WTC11 (cell line): ENCODE data around the gene CYP2U1. TPM values are rescaled to one million over a fixed set of nuclear protein-coding genes. Genes with fewer than 3 reads are reported as not detected.

Experiments
- CBFB ChIP-seq: sonication (generic); formaldehyde crosslinking; IDR thresholded peaks from 2 replicates; pipeline ENCODE4 v1.8.1; 2022; ENCODE audit warnings: mild to moderate bottlenecking, low read depth, missing genetic modification reagents
- CREB1 ChIP-seq: sonication (generic); formaldehyde crosslinking; IDR thresholded peaks from 2 replicates; pipeline ENCODE4 v1.8.0; 2023; ENCODE audit warnings: mild to moderate bottlenecking, missing genetic modification reagents
- ELF4 ChIP-seq: sonication (generic); formaldehyde crosslinking; IDR thresholded peaks from 2 replicates; pipeline ENCODE4 v1.8.1; 2022; ENCODE audit warnings: low read depth, mild to moderate bottlenecking, moderate library complexity, missing genetic modification reagents
- EMX1 ChIP-seq: fragments of 250-450 bp; sonication (Bioruptor Pico); IDR thresholded peaks from 2 replicates; pipeline ENCODE4 v1.8.0; 2021; ENCODE audit warnings: mild to moderate bottlenecking
- ETV6 ChIP-seq: sonication (generic); formaldehyde crosslinking; IDR thresholded peaks from 2 replicates; pipeline ENCODE4 v1.8.1; 2022; ENCODE audit warnings: mild to moderate bottlenecking, missing genetic modification reagents
- IRF2 ChIP-seq: sonication (generic); formaldehyde crosslinking; IDR thresholded peaks from 2 replicates; pipeline ENCODE4 v1.8.0; 2022; ENCODE audit warnings: low read depth, missing genetic modification reagents, borderline replicate concordance
- NFE2L1 ChIP-seq: sonication (generic); formaldehyde crosslinking; IDR thresholded peaks from 2 replicates; pipeline ENCODE4 v1.8.1; 2023; ENCODE audit warnings: missing genetic modification reagents
- NFYB ChIP-seq: sonication (generic); formaldehyde crosslinking; conservative IDR thresholded peaks from 2 replicates; pipeline ENCODE4 v1.8.0; 2022; ENCODE audit warnings: low read depth, missing genetic modification reagents
- NR2C2 ChIP-seq: sonication (generic); formaldehyde crosslinking; IDR thresholded peaks from 2 replicates; pipeline ENCODE4 v1.8.0; 2022; ENCODE audit warnings: mild to moderate bottlenecking, missing genetic modification reagents
- NR3C1 ChIP-seq: sonication (generic); formaldehyde crosslinking; conservative IDR thresholded peaks from 2 replicates; pipeline ENCODE4 v1.8.1; 2023; ENCODE audit warnings: low read depth, mild to moderate bottlenecking, missing genetic modification reagents
- RORB ChIP-seq: fragments of 250-450 bp; sonication (Bioruptor Pico); IDR thresholded peaks from 2 replicates; pipeline ENCODE4 v1.9.0; 2021; ENCODE audit warnings: mild to moderate bottlenecking
- SMAD3 ChIP-seq: sonication (generic); formaldehyde crosslinking; IDR thresholded peaks from 2 replicates; pipeline ENCODE4 v1.8.0; 2022; ENCODE audit warnings: missing genetic modification reagents, mild to moderate bottlenecking, borderline replicate concordance
- TEAD1 ChIP-seq: sonication (generic); formaldehyde crosslinking; IDR thresholded peaks from 2 replicates; pipeline ENCODE4 v1.8.0; 2022; ENCODE audit warnings: mild to moderate bottlenecking, missing genetic modification reagents
- ZNF121 ChIP-seq: sonication (generic); formaldehyde crosslinking; IDR thresholded peaks from 2 replicates; pipeline ENCODE4 v1.8.0; 2023; ENCODE audit warnings: missing genetic modification reagents
- ZNF232 ChIP-seq: sonication (generic); formaldehyde crosslinking; IDR thresholded peaks from 2 replicates; pipeline ENCODE4 v1.8.0; 2022; ENCODE audit warnings: mild to moderate bottlenecking, missing genetic modification reagents
- ZNF263 ChIP-seq: sonication (generic); formaldehyde crosslinking; IDR thresholded peaks from 2 replicates; pipeline ENCODE4 v1.8.1; 2022; ENCODE audit warnings: low read depth, mild to moderate bottlenecking, moderate library complexity, missing genetic modification reagents
- ZNF671 ChIP-seq: fragments of 250-450 bp; sonication (Bioruptor Pico); IDR thresholded peaks from 2 replicates; pipeline ENCODE4 v1.8.0; 2021; ENCODE audit warnings: mild to moderate bottlenecking
- total RNA-seq: library from RNA; stranded (reverse); gene quantifications from 3 replicates; pipeline ENCODE4 v1.2.3, GENCODE V29; 2021
- TF ChIP-seq, protein P1 (sequence below): sonication (generic); formaldehyde crosslinking; IDR thresholded peaks from 2 replicates; pipeline ENCODE4 v1.8.1; 2023; ENCODE audit warnings: mild to moderate bottlenecking, missing genetic modification reagents, moderate library complexity
- TF ChIP-seq, protein P2 (sequence below): fragments of 250-450 bp; sonication (Bioruptor Pico); IDR thresholded peaks from 2 replicates; pipeline ENCODE4 v2.1.2; 2022; ENCODE audit warnings: mild to moderate bottlenecking, moderate library complexity
- TF ChIP-seq, protein P3 (sequence below): sonication (generic); formaldehyde crosslinking; IDR thresholded peaks from 2 replicates; pipeline ENCODE4 v1.8.1; 2023; ENCODE audit warnings: mild to moderate bottlenecking, missing genetic modification reagents
- TF ChIP-seq, protein P4 (sequence below): sonication (generic); formaldehyde crosslinking; IDR thresholded peaks from 2 replicates; pipeline ENCODE4 v1.8.1; 2023; ENCODE audit warnings: mild to moderate bottlenecking, missing genetic modification reagents
- TF ChIP-seq, protein P5 (sequence below): fragments of 250-450 bp; sonication (Bioruptor Pico); IDR thresholded peaks from 2 replicates; pipeline ENCODE4 v1.9.0; 2021; ENCODE audit warnings: moderate library complexity, mild to moderate bottlenecking, inconsistent platforms, borderline replicate concordance
- TF ChIP-seq, protein P6 (sequence below): sonication (generic); formaldehyde crosslinking; IDR thresholded peaks from 2 replicates; pipeline ENCODE4 v1.8.0; 2022; ENCODE audit warnings: mild to moderate bottlenecking, missing genetic modification reagents
- TF ChIP-seq, protein P7 (sequence below): sonication (generic); formaldehyde crosslinking; IDR thresholded peaks from 2 replicates; pipeline ENCODE4 v1.8.1; 2023; ENCODE audit warnings: mild to moderate bottlenecking, missing genetic modification reagents, borderline replicate concordance
- TF ChIP-seq, protein P8 (sequence below): fragments of 250-450 bp; sonication (Bioruptor Pico); IDR thresholded peaks from 2 replicates; pipeline ENCODE4 v1.9.0; 2021; ENCODE audit warnings: mild to moderate bottlenecking
- TF ChIP-seq, protein P9 (sequence below): sonication (generic); formaldehyde crosslinking; IDR thresholded peaks from 2 replicates; pipeline ENCODE4 v1.8.1; 2022; ENCODE audit warnings: mild to moderate bottlenecking, missing genetic modification reagents, moderate library complexity, borderline replicate concordance

The CYP2U1 gene
- total RNA-seq, 1 experiment from 2014 or later = 2.9 TPM

DNA sequence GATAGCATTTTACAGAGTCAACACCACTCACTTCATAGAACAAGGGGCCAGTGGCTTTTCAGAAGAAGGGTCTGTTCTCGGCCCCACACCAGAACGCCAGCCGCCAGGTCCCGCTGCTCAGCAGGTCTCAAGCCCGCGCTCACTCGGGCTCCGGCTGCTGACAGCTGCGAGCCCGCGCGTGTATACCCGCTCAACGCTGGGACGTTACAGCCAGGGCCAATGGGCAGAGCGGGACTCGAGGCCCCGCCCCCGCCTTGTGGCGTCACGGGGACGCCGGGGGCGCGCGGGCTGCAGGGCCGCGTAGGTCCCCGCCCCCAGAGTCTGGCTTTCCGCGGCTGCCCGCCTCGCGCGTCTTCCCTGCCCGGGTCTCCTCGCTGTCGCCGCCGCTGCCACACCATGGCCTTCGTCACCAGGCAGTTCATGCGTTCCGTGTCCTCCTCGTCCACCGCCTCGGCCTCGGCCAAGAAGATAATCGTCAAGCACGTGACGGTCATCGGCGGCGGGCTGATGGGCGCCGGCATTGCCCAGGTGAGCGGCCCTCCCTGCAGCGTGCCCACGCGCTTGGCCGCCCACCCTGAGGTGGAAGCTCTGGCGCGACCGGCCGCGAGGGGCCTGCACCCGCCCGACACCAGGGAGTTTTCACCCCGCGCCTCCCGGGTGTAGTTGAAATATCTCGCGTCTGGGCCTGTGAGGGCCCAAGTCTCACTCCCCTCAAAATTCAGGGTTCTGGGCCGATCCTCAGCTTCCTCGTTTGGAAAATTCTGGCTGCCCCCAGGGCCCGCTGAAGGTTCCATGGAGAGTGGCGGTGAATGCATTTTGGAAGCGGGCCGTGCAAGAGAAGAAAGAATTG is 58.4 kb downstream of the CYP2U1 start, which contains the start of gene HADH (continued):
- TF ChIP-seq CBFB (CRISPR knock-in tag) (peak; percentile 70; the same call in 1 of the 2 replicates), ETV6 (CRISPR knock-in tag) (peak; percentile 95), NFYB (CRISPR knock-in tag) (0 out of 2 replicates have a peak, but pooled peaks have one; percentile 33), IRF2 (CRISPR knock-in tag) (0 out of 2 replicates have a peak, but pooled peaks have one; percentile 37), CREB1 (CRISPR knock-in tag) (no peak), ZNF232 (CRISPR knock-in tag) (peak; percentile 70; the same call in 1 of the 2 replicates), NFE2L1 (CRISPR knock-in tag) (0 out of 2 replicates have a peak, but pooled peaks have one; percentile 10), NR3C1 (CRISPR knock-in tag) (no peak), SMAD3 (CRISPR knock-in tag) (peak; percentile 80; the same call in 1 of the 2 replicates), NR2C2 (CRISPR knock-in tag) (peak; percentile 28; the same call in 1 of the 2 replicates), EMX1 (CRISPR knock-in tag) (no peak), ELF4 (CRISPR knock-in tag) (no peak), ZNF121 (0 out of 2 replicates have a peak, but pooled peaks have one; percentile 24), ZNF671 (no peak), TEAD1 (peak; percentile 89; the same call in 1 of the 2 replicates), ZNF263 (CRISPR knock-in tag) (0 out of 2 replicates have a peak, but pooled peaks have one; percentile 41), RORB (CRISPR knock-in tag) (no peak)
- TF ChIP-seq, protein P1, sequence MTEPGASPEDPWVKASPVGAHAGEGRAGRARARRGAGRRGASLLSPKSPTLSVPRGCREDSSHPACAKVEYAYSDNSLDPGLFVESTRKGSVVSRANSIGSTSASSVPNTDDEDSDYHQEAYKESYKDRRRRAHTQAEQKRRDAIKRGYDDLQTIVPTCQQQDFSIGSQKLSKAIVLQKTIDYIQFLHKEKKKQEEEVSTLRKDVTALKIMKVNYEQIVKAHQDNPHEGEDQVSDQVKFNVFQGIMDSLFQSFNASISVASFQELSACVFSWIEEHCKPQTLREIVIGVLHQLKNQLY (CRISPR knock-in tag) = 0 out of 2 replicates have a peak, but pooled peaks have one; percentile 47
- TF ChIP-seq, protein P2, sequence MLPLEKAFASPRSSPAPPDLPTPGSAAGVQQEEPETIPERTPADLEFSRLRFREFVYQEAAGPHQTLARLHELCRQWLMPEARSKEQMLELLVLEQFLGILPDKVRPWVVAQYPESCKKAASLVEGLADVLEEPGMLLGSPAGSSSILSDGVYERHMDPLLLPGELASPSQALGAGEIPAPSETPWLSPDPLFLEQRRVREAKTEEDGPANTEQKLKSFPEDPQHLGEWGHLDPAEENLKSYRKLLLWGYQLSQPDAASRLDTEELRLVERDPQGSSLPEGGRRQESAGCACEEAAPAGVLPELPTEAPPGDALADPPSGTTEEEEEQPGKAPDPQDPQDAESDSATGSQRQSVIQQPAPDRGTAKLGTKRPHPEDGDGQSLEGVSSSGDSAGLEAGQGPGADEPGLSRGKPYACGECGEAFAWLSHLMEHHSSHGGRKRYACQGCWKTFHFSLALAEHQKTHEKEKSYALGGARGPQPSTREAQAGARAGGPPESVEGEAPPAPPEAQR (CRISPR knock-in tag) = no peak
- TF ChIP-seq, protein P3, sequence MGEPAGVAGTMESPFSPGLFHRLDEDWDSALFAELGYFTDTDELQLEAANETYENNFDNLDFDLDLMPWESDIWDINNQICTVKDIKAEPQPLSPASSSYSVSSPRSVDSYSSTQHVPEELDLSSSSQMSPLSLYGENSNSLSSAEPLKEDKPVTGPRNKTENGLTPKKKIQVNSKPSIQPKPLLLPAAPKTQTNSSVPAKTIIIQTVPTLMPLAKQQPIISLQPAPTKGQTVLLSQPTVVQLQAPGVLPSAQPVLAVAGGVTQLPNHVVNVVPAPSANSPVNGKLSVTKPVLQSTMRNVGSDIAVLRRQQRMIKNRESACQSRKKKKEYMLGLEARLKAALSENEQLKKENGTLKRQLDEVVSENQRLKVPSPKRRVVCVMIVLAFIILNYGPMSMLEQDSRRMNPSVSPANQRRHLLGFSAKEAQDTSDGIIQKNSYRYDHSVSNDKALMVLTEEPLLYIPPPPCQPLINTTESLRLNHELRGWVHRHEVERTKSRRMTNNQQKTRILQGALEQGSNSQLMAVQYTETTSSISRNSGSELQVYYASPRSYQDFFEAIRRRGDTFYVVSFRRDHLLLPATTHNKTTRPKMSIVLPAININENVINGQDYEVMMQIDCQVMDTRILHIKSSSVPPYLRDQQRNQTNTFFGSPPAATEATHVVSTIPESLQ = no peak
- TF ChIP-seq, protein P4, sequence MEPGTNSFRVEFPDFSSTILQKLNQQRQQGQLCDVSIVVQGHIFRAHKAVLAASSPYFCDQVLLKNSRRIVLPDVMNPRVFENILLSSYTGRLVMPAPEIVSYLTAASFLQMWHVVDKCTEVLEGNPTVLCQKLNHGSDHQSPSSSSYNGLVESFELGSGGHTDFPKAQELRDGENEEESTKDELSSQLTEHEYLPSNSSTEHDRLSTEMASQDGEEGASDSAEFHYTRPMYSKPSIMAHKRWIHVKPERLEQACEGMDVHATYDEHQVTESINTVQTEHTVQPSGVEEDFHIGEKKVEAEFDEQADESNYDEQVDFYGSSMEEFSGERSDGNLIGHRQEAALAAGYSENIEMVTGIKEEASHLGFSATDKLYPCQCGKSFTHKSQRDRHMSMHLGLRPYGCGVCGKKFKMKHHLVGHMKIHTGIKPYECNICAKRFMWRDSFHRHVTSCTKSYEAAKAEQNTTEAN (CRISPR knock-in tag) = peak; percentile 84
- TF ChIP-seq, protein P5, sequence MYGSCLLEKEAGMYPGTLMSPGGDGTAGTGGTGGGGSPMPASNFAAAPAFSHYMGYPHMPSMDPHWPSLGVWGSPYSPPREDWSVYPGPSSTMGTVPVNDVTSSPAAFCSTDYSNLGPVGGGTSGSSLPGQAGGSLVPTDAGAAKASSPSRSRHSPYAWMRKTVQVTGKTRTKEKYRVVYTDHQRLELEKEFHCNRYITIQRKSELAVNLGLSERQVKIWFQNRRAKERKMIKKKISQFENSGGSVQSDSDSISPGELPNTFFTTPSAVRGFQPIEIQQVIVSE (CRISPR knock-in tag) = no peak
- TF ChIP-seq, protein P6, sequence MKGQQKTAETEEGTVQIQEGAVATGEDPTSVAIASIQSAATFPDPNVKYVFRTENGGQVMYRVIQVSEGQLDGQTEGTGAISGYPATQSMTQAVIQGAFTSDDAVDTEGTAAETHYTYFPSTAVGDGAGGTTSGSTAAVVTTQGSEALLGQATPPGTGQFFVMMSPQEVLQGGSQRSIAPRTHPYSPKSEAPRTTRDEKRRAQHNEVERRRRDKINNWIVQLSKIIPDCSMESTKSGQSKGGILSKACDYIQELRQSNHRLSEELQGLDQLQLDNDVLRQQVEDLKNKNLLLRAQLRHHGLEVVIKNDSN = peak; percentile 85
- TF ChIP-seq, protein P7, sequence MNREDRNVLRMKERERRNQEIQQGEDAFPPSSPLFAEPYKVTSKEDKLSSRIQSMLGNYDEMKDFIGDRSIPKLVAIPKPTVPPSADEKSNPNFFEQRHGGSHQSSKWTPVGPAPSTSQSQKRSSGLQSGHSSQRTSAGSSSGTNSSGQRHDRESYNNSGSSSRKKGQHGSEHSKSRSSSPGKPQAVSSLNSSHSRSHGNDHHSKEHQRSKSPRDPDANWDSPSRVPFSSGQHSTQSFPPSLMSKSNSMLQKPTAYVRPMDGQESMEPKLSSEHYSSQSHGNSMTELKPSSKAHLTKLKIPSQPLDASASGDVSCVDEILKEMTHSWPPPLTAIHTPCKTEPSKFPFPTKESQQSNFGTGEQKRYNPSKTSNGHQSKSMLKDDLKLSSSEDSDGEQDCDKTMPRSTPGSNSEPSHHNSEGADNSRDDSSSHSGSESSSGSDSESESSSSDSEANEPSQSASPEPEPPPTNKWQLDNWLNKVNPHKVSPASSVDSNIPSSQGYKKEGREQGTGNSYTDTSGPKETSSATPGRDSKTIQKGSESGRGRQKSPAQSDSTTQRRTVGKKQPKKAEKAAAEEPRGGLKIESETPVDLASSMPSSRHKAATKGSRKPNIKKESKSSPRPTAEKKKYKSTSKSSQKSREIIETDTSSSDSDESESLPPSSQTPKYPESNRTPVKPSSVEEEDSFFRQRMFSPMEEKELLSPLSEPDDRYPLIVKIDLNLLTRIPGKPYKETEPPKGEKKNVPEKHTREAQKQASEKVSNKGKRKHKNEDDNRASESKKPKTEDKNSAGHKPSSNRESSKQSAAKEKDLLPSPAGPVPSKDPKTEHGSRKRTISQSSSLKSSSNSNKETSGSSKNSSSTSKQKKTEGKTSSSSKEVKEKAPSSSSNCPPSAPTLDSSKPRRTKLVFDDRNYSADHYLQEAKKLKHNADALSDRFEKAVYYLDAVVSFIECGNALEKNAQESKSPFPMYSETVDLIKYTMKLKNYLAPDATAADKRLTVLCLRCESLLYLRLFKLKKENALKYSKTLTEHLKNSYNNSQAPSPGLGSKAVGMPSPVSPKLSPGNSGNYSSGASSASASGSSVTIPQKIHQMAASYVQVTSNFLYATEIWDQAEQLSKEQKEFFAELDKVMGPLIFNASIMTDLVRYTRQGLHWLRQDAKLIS = no peak
- TF ChIP-seq, protein P8, sequence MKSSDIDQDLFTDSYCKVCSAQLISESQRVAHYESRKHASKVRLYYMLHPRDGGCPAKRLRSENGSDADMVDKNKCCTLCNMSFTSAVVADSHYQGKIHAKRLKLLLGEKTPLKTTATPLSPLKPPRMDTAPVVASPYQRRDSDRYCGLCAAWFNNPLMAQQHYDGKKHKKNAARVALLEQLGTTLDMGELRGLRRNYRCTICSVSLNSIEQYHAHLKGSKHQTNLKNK (CRISPR knock-in tag) = no peak
- TF ChIP-seq, protein P9, sequence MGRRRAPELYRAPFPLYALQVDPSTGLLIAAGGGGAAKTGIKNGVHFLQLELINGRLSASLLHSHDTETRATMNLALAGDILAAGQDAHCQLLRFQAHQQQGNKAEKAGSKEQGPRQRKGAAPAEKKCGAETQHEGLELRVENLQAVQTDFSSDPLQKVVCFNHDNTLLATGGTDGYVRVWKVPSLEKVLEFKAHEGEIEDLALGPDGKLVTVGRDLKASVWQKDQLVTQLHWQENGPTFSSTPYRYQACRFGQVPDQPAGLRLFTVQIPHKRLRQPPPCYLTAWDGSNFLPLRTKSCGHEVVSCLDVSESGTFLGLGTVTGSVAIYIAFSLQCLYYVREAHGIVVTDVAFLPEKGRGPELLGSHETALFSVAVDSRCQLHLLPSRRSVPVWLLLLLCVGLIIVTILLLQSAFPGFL (CRISPR knock-in tag) = peak; percentile 36; the same call in 1 of the 2 replicates
